Ectodermal cell (in vitro differentiated cells): ENCODE results near the gene C5.

Experiments
- H3K27ac ChIP-seq: 2 replicates; pipeline ENCODE4 v1.7.0; 2013; ENCODE audit warnings: mild to moderate bottlenecking, low read depth, low read length; ENCODE audit not compliant: insufficient read depth, poor library complexity, severe bottlenecking
- H3K27me3 ChIP-seq: 2 replicates; pipeline ENCODE4 v1.7.0; 2013; ENCODE audit warnings: mild to moderate bottlenecking, low read length; ENCODE audit not compliant: insufficient read depth, control insufficient read depth, poor library complexity, severe bottlenecking
- H3K36me3 ChIP-seq: one replicate; pipeline ENCODE4 v1.7.0; 2013; ENCODE audit warnings: low read length; ENCODE audit not compliant: control insufficient read depth, insufficient read depth
- H3K4me1 ChIP-seq: one replicate; pipeline ENCODE4 v1.7.0; 2013; ENCODE audit warnings: low read length; ENCODE audit not compliant: control insufficient read depth, insufficient read depth
- H3K4me3 ChIP-seq: 2 replicates; pipeline ENCODE4 v1.7.0; 2013; ENCODE audit warnings: low read depth, low read length, control low read depth; ENCODE audit not compliant: insufficient read depth
- H3K9me3 ChIP-seq: 2 replicates; pipeline ENCODE4 v1.7.0; 2013; ENCODE audit warnings: mild to moderate bottlenecking, low read length, moderate library complexity; ENCODE audit not compliant: control insufficient read depth
- WGBS, 2 experiments: methylation state at CpG; one replicate each; pipeline ENCODE4 v1.1.7; 2013; ENCODE audit warnings: missing lambda C conversion rate in 2 of 2; 5-methylcytosine and 5-hydroxymethylcytosine counted together

The C5 gene

GRCh38 chr9:120936764-120937122 is 113.3 kb downstream of the C5 start:
- 40 to 43% methylated on average over 2 of the region's 2 CpGs for WGBS, 2 experiments

GRCh38 chr9:120936011-120936763 is 113.9 kb downstream of the C5 start:
- Histone ChIP-seq H3K4me1 (no peaks in the 10 kb centered on the region), H3K27ac (no peak overlapping the region), H3K4me3 (no peak overlapping the region), H3K27me3 (no peaks in the 10 kb centered on the region), H3K36me3 (no peaks in the 10 kb centered on the region), H3K9me3 (no peaks in the 10 kb centered on the region)
- WGBS, 2 experiments, result 39 to 41% methylated on average over 10 of the region's 10 CpGs

More at GRCh38 chr9:120936764-120937122, 113.3 kb downstream of the C5 start:
- Histone ChIP-seq H3K4me3 (no peak overlapping the region), H3K36me3 (no peaks in the 10 kb centered on the region), H3K4me1 (peaks cover 3% of the 10 kb centered on the region), H3K27me3 (no peaks in the 10 kb centered on the region), H3K9me3 (no peaks in the 10 kb centered on the region), H3K27ac (no peak overlapping the region)

GRCh38 chr9:120935383-120935857 is 114.7 kb downstream of the C5 start:
- H3K9me3 ChIP-seq, result no peaks in the 10 kb centered on the region
- H3K4me1 ChIP-seq, result no peaks in the 10 kb centered on the region
- H3K27me3 ChIP-seq, result no peaks in the 10 kb centered on the region
- H3K27ac ChIP-seq, result no peak overlapping the region
- 85 to 91% methylated on average over 4 of the region's 4 CpGs for WGBS, 2 experiments
- no peaks in the 10 kb centered on the region for H3K36me3 ChIP-seq
- no peak overlapping the region for H3K4me3 ChIP-seq

GRCh38 chr9:120934281-120934680 is 115.8 kb downstream of the C5 start:
- H3K36me3 ChIP-seq, result no peaks in the 10 kb centered on the region
- WGBS, 2 experiments, result 91 to 93% methylated on average over 3 of the region's 3 CpGs
- H3K4me1 ChIP-seq, result peaks cover 1% of the 10 kb centered on the region
- H3K4me3 ChIP-seq, result no peak overlapping the region
- no peaks in the 10 kb centered on the region for H3K9me3 ChIP-seq
- H3K27me3 ChIP-seq, result no peaks in the 10 kb centered on the region
- no peak overlapping the region for H3K27ac ChIP-seq

- no peak overlapping the region for H3K27ac ChIP-seq
- no peak overlapping the region for H3K4me3 ChIP-seq
Measured at GRCh38 chr9:120933310-120934055, 116.6 kb downstream of the C5 start.

GRCh38 chr9:120932086-120932823 is 117.8 kb downstream of the C5 start:
- no peak overlapping the region for H3K4me3 ChIP-seq
- no peaks in the 10 kb centered on the region for H3K36me3 ChIP-seq
- peaks cover 12% of the 10 kb centered on the region for H3K27me3 ChIP-seq
- no peaks in the 10 kb centered on the region for H3K9me3 ChIP-seq
- H3K27ac ChIP-seq, result no peak overlapping the region
- 82 to 83% methylated on average over 6 of the region's 6 CpGs for WGBS, 2 experiments
- peaks cover 4% of the 10 kb centered on the region for H3K4me1 ChIP-seq

More at GRCh38 chr9:120933310-120934055, 116.6 kb downstream of the C5 start:
- Histone ChIP-seq H3K4me1 (peaks cover 4% of the 10 kb centered on the region), H3K27me3 (peaks cover 5% of the 10 kb centered on the region), H3K36me3 (no peaks in the 10 kb centered on the region), H3K9me3 (no peaks in the 10 kb centered on the region)
- WGBS, 2 experiments, result 94 to 95% methylated on average over 8 of the region's 8 CpGs

GRCh38 chr9:120931231-120932085 is 118.6 kb downstream of the C5 start:
- Histone ChIP-seq H3K36me3 (no peaks in the 10 kb centered on the region), H3K27me3 (peaks cover 12% of the 10 kb centered on the region), H3K27ac (no peak overlapping the region), H3K4me3 (no peak overlapping the region), H3K9me3 (no peaks in the 10 kb centered on the region), H3K4me1 (peaks cover 4% of the 10 kb centered on the region)
- 87 to 98% methylated on average over 4 of the region's 4 CpGs for WGBS, 2 experiments

- 31 to 32% methylated on average over 22 to 23 of the region's 26 CpGs for WGBS, 2 experiments
- H3K4me1 ChIP-seq, result peaks cover 4% of the 10 kb centered on the region
- H3K27ac ChIP-seq, result no peak overlapping the region
- H3K9me3 ChIP-seq, result no peaks in the 10 kb centered on the region
- H3K27me3 ChIP-seq, result peaks cover 12% of the 10 kb centered on the region
- peak overlapping the region; percentile 61 for H3K4me3 ChIP-seq
- no peaks in the 10 kb centered on the region for H3K36me3 ChIP-seq
Measured at GRCh38 chr9:120929229-120929791, 120.8 kb downstream of the C5 start.

GRCh38 chr9:120928483-120929228 is 121.4 kb downstream of the C5 start:
- WGBS, 2 experiments, result 3% methylated on average over 73 of the region's 73 CpGs
- no peak overlapping the region for H3K27ac ChIP-seq
- peak overlapping the region; percentile 61 for H3K4me3 ChIP-seq

More at GRCh38 chr9:120928483-120929228, 121.4 kb downstream of the C5 start:
- H3K9me3 ChIP-seq, result no peaks in the 10 kb centered on the region
- peaks cover 4% of the 10 kb centered on the region for H3K4me1 ChIP-seq
- peaks cover 12% of the 10 kb centered on the region for H3K27me3 ChIP-seq
- H3K36me3 ChIP-seq, result no peaks in the 10 kb centered on the region
